WTC11 (cell line): Measurements from ENCODE around the gene TSR3. TPM values are rescaled to one million over a fixed set of nuclear protein-coding genes. Genes with fewer than 3 reads are reported as not detected.

Source experiments
- ATAC-seq: fragments of 200-7000 bp; cut with Tn5 transposase; 2 replicates; pipeline ENCODE4 v1.10.0; 2021; ENCODE audit warnings: mild to moderate bottlenecking, moderate library complexity
- CTCF ChIA-PET: fragments of 300-600 bp; sonication (Branson Sonifier 250); formaldehyde crosslinking; loops from one replicate; lab custom pipeline; 2021; ENCODE audit warnings: antibody characterized with exemption; lab: Charles Lee
- POLR2A ChIA-PET: fragments of 350-600 bp; sonication (Branson Sonifier 250); formaldehyde crosslinking; loops from one replicate; lab custom pipeline; 2021; ENCODE audit warnings: antibody characterized with exemption; lab: Charles Lee
- DNase-seq: peaks from one replicate; pipeline ENCODE4 v3.0.0; 2021; ENCODE audit warnings: low spot score
- H3K27ac Mint-ChIP-seq: 2 replicates; pipeline ENCODE4 v1.8.0; 2021; ENCODE audit warnings: mixed read lengths
- H3K27me3 Mint-ChIP-seq: 2 replicates; pipeline ENCODE4 v1.8.0; 2021; ENCODE audit warnings: low read depth, mild to moderate bottlenecking, moderate library complexity, mixed read lengths
- H3K36me3 Mint-ChIP-seq: 2 replicates; pipeline ENCODE4 v1.8.0; 2021; ENCODE audit warnings: mixed read lengths
- H3K4me1 Mint-ChIP-seq: 2 replicates; pipeline ENCODE4 v1.8.0; 2022; ENCODE audit warnings: mixed read lengths
- H3K4me3 Mint-ChIP-seq: 2 replicates; pipeline ENCODE4 v1.8.0; 2021; ENCODE audit warnings: mild to moderate bottlenecking, moderate library complexity, mixed read lengths
- H3K9me3 Mint-ChIP-seq: 2 replicates; pipeline ENCODE4 v1.8.0; 2021; ENCODE audit warnings: mixed read lengths
- ATF2 ChIP-seq: sonication (generic); formaldehyde crosslinking; IDR thresholded peaks from 2 replicates; pipeline ENCODE4 v1.8.1; 2022; ENCODE audit warnings: low read depth, missing genetic modification reagents, borderline replicate concordance
- CREM ChIP-seq: sonication (generic); formaldehyde crosslinking; IDR thresholded peaks from 2 replicates; pipeline ENCODE4 v1.8.1; 2022; ENCODE audit warnings: mild to moderate bottlenecking, missing genetic modification reagents, moderate library complexity
- E2F1 ChIP-seq: sonication (generic); formaldehyde crosslinking; IDR thresholded peaks from 2 replicates; pipeline ENCODE4 v1.8.0; 2022; ENCODE audit warnings: mild to moderate bottlenecking, missing genetic modification reagents
- ESRRA ChIP-seq: sonication (generic); formaldehyde crosslinking; IDR thresholded peaks from 2 replicates; pipeline ENCODE4 v1.8.1; 2022; ENCODE audit warnings: mild to moderate bottlenecking, missing genetic modification reagents, borderline replicate concordance
- FOXK1 ChIP-seq: sonication (generic); formaldehyde crosslinking; IDR thresholded peaks from 2 replicates; pipeline ENCODE4 v1.8.0; 2022; ENCODE audit warnings: mild to moderate bottlenecking, moderate library complexity, missing genetic modification reagents
- FOXP1 ChIP-seq: sonication (generic); formaldehyde crosslinking; IDR thresholded peaks from 2 replicates; pipeline ENCODE4 v1.8.0; 2022; ENCODE audit warnings: missing genetic modification reagents, mild to moderate bottlenecking, moderate library complexity, borderline replicate concordance
- GRHL2 ChIP-seq: fragments of 250-450 bp; sonication (Bioruptor Pico); IDR thresholded peaks from 2 replicates; pipeline ENCODE4 v1.8.0; 2022; ENCODE audit warnings: mild to moderate bottlenecking, moderate library complexity; ENCODE audit not compliant: insufficient replicate concordance, severe bottlenecking
- JAZF1 ChIP-seq: fragments of 250-450 bp; sonication (Bioruptor Pico); IDR thresholded peaks from 2 replicates; pipeline ENCODE4 v1.9.0; 2021; ENCODE audit warnings: moderate library complexity, mild to moderate bottlenecking, inconsistent platforms
- NR1H2 ChIP-seq: sonication (generic); formaldehyde crosslinking; IDR thresholded peaks from 2 replicates; pipeline ENCODE4 v1.9.0; 2021; ENCODE audit warnings: mild to moderate bottlenecking, moderate library complexity, missing genetic modification reagents
- NR3C1 ChIP-seq: sonication (generic); formaldehyde crosslinking; conservative IDR thresholded peaks from 2 replicates; pipeline ENCODE4 v1.8.1; 2023; ENCODE audit warnings: low read depth, mild to moderate bottlenecking, missing genetic modification reagents
- TP53 ChIP-seq: sonication (generic); formaldehyde crosslinking; IDR thresholded peaks from 2 replicates; pipeline ENCODE4 v1.8.1; 2023; ENCODE audit warnings: mild to moderate bottlenecking, missing genetic modification reagents
- ZNF232 ChIP-seq: sonication (generic); formaldehyde crosslinking; IDR thresholded peaks from 2 replicates; pipeline ENCODE4 v1.8.0; 2022; ENCODE audit warnings: mild to moderate bottlenecking, missing genetic modification reagents
- ZNF281 ChIP-seq: sonication (generic); formaldehyde crosslinking; IDR thresholded peaks from 2 replicates; pipeline ENCODE4 v1.8.0; 2023; ENCODE audit warnings: mild to moderate bottlenecking, missing genetic modification reagents
- ZNF396 ChIP-seq: fragments of 250-450 bp; sonication (Bioruptor Pico); IDR thresholded peaks from 2 replicates; pipeline ENCODE4 v1.8.0; 2021; ENCODE audit warnings: mild to moderate bottlenecking, moderate library complexity, borderline replicate concordance
- ZNF423 ChIP-seq: fragments of 250-450 bp; sonication (Bioruptor Pico); IDR thresholded peaks from 2 replicates; pipeline ENCODE4 v2.1.2; 2022; ENCODE audit warnings: mild to moderate bottlenecking, moderate library complexity
- total RNA-seq: library from RNA; stranded (reverse); gene quantifications from 3 replicates; pipeline ENCODE4 v1.2.3, GENCODE V29; 2021

Gene TSR3
- total RNA-seq, 1 experiment from 2014 or later: 66.3 TPM

- H3K4me1 Mint-ChIP-seq: peaks cover 14% of the 10 kb centered on the region
- ATAC-seq (no peak), DNase-seq (no peak)
- H3K36me3 Mint-ChIP-seq: peaks cover 2% of the 10 kb centered on the region; the same call in 1 of the 2 replicates
- POLR2A ChIA-PET: no interaction called here
- CTCF ChIA-PET: no interaction called here
- TF ChIP-seq ZNF232 (no peak), GRHL2 (CRISPR knock-in tag) (no peak), FOXK1 (CRISPR knock-in tag) (no peak), ZNF396 (CRISPR knock-in tag) (no peak), NR3C1 (no peak), ZNF423 (no peak)
- H3K27ac Mint-ChIP-seq: no peak overlapping the region
- no peak overlapping the region for H3K4me3 Mint-ChIP-seq
- no peaks in the 10 kb centered on the region for H3K27me3 Mint-ChIP-seq
- no peaks in the 10 kb centered on the region for H3K9me3 Mint-ChIP-seq
Measured at GRCh38 chr16:1374418-1375297, 23.0 kb upstream of the TSR3 start.

- CTCF ChIA-PET: no interaction called here
- ATAC-seq: no peak
- Mint-ChIP-seq H3K36me3 (peaks cover 2% of the 10 kb centered on the region; the same call in 1 of the 2 replicates), H3K27me3 (no peaks in the 10 kb centered on the region)
- DNase-seq: no peak
- TF ChIP-seq CREM (CRISPR knock-in tag) (no peak), ESRRA (CRISPR knock-in tag) (no peak), ATF2 (no peak), JAZF1 (CRISPR knock-in tag) (no peak), NR1H2 (no peak), TP53 (CRISPR knock-in tag) (no peak), E2F1 (CRISPR knock-in tag) (no peak), ZNF281 (CRISPR knock-in tag) (no peak), FOXP1 (CRISPR knock-in tag) (no peak)
- TF ChIP-seq, all 79 proteins: peak for 0
- Mint-ChIP-seq H3K4me1 (no peaks in the 10 kb centered on the region), H3K9me3 (no peaks in the 10 kb centered on the region), H3K4me3 (no peak overlapping the region), H3K27ac (no peak overlapping the region)
- POLR2A ChIA-PET: no interaction called here
Measured at GRCh38 chr16:1372292-1372950, 20.7 kb upstream of the TSR3 start.
